T47D (cell line): Measurements from ENCODE around the gene CERS5.

ENCODE experiments used
- DNase-seq, 2 experiments: peaks; one replicate each; pipeline versions ENCODE4 v3.0.0 to v3.0.0-alpha.2; 2011 to 2012; ENCODE audit warnings: low read depth in 1 of 2, low spot score in 1 of 2
- JUND ChIP-seq: IDR thresholded peaks from 2 replicates; pipeline ENCODE4 v1.6.1; 2012; ENCODE audit warnings: low read depth
- in situ Hi-C: cut with HindIII; loops from 2 replicates; pipeline ENCODE4 v1.10.0; 2016; ENCODE audit warnings: low sequenced_read_pairs, low pct_unique_long_range_greater_than_20kb

CERS5 gene

DNA sequence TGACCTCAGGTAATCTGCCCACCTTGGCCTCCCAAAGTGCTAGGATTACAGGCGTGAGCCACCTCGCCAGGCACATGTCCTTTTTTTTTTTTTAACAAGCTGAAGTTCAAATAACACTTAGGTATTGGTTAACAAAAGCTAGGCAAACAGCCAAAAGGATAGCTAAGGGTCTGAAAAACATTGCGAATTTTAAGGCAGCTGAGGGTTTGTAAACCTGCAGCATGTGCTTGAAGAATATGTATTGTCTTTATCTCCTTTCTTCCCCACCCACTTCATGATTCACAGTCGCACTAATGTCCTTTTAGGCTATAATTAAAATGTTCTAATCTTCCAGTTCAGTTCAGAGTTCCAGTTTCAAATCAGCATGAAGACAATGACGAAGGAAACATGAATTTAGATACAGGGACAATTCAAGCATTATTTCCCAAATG, 30.1 kb upstream of the CERS5 start:
- in situ Hi-C loops = no loop called here
- TF ChIP-seq JUND = no peak
- DNase-seq = no peak

DNA sequence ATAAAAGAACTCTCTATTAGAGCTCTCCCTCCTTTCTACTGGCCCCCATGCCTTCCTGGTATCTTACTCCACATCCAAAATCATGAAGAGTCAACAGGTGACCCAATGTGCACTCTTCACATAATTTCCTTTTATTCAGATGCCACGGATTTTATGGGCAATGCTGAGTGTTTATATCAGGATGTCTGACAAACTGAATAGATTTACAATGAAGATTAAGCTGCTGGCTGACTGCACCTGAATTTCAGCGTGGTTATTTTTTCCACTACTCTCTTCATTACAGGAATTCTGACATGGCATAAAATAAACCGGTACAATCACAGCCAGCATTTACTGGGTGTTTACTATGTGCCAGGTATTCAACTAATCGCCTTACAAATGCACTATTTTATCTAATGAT, 29.4 kb upstream of the CERS5 start:
- in situ Hi-C loops = no loop called here
- no peak for DNase-seq
- peak; percentile 52; the same call in 1 of the 2 replicates for TF ChIP-seq JUND

DNA sequence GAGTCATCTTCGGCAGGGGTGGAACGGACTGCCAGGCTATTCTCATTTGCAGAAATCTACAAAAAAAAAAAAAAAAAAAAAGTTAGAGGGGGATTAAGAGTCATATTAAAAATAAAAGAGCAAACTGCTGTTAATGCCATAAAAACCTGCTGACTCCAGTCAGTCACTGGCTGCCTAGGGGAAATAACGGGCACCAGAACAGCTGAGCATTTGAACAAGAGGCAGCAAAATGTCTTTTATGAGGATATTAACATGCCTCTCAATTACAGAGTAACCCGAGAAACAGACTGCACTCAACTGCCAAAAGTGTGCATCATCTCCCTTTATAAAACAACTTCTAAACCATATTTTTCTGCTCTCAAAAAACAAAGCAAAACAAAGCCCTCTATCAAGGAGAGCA, 28.7 kb upstream of the CERS5 start:
- no peak for TF ChIP-seq JUND
- in situ Hi-C loops = no loop called here
- no peak for DNase-seq

DNA sequence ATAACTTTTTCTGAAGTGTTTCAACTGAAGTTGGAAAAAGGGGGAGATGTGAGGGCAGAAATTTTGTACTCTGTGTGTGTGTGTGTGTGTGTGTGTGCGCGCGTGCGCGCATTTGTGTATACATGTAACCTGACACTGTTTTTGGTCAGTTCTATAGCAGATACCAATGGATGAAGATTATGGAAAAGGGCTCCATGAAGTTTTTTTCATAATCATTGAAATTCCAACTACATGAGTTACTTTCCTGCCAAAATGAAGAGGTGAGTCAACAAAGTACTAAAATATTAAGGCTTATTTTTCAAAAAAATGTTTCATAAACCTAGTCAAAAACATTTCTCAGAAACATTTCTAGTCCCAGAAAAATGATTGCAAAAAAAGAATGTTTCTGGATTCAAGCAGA, 25.7 kb upstream of the CERS5 start:
- DNase-seq = no peak
- TF ChIP-seq JUND = no peak
- in situ Hi-C loops = no loop called here

DNA sequence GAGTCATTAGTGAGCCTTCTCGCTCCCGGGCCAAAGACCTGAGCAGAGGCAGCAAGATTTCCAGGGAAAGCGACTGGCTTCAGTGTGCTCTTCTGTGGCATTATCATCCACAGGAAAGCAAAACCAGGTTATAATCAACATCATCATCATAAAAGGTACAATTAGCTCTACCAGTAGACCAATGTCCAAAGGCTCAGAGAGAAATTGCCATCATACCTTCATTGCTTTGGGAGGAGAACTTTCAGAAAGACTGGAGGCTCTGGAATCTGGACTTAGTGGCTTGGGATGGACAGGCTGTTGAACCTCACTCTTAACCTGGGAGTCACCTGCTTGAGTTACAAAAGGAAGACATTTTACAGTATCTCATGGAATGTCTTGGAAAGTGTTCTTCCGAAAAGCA, 25.1 kb upstream of the CERS5 start:
- no peak for DNase-seq
- in situ Hi-C loops = no loop called here
- TF ChIP-seq JUND = no peak

DNA sequence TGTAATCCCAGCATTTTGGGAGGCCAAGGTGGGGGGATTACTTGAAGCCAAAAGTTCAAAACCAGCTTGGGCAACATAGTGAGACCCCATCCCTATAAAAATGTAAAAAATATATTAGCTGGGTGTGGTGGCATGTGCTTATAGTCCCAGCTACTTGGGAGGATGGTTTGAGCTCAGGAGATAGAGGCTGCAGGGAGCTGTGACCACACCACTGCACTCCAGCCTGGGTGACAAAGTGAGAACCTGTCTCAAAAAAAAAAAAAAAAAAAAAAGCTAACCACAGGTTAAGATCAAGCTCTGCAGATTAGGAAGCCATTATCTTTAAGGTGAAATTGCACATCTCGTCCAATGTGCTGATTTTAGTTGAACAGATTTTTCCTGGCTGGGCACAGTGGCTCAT, 23.7 kb upstream of the CERS5 start:
- no peak for DNase-seq

DNA sequence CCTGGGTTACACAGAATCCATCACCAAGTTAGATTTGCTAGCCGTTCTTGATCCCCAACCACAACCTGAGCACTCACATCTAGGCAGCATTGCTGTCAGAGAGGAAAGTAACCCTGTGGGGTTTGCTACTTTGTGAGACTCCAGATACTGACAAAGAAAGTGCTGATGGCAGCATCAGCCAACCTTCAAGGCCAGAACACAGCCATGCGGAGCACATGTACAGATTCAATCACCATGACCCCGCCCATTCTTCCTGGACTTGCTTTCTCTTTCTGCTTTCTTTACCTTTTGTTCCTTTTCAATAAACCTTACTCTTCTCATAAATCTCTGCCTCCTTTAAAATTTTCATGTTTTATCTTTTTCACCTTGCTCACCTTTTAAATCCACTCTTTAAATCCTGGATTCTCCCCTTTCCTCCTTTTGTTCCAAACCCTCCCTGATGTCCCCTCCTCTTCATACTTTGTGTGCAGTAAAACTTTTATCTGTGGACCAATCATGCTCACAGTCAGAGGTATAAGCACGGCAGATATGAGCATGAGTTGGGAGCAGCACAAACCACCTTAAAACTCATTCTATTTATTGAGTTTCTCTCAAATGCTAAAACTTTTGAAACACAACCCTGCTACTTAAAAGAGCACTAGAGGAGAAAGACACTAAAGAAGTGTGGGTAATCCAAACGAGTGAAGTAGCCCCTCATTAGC, 21.9 kb upstream of the CERS5 start:
- TF ChIP-seq JUND = no peak
- in situ Hi-C loops = no loop called here
- no peak for DNase-seq

More for the DNA sequence above, 23.7 kb upstream of the CERS5 start:
- no peak for TF ChIP-seq JUND
- in situ Hi-C loops = no loop called here

DNA sequence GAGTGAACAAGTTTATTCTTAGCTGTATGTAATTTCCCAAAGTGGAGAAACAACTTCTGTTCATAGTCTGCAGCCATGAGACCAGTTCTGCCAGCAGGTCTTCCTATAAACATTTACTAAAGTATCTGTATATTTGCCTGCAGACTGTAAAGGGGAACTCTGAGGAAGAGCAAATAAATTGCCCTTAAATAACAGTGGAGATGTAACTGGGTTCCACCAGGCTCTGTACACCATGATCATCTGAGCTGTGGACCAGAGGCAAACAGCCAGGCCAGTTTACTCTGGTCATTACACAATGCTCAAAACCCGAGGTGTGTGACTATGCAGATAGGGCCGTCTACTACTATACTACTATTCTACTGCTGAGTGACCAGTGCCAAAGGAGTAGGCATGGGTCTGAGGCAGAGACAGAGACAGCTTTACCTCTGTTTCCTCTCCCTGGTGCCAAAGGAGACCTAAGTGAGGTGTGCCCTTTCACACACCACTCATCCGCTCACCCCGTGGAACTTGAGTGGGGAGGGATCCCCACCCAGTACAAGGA, 21.1 kb upstream of the CERS5 start:
- in situ Hi-C loops = no loop called here

DNA sequence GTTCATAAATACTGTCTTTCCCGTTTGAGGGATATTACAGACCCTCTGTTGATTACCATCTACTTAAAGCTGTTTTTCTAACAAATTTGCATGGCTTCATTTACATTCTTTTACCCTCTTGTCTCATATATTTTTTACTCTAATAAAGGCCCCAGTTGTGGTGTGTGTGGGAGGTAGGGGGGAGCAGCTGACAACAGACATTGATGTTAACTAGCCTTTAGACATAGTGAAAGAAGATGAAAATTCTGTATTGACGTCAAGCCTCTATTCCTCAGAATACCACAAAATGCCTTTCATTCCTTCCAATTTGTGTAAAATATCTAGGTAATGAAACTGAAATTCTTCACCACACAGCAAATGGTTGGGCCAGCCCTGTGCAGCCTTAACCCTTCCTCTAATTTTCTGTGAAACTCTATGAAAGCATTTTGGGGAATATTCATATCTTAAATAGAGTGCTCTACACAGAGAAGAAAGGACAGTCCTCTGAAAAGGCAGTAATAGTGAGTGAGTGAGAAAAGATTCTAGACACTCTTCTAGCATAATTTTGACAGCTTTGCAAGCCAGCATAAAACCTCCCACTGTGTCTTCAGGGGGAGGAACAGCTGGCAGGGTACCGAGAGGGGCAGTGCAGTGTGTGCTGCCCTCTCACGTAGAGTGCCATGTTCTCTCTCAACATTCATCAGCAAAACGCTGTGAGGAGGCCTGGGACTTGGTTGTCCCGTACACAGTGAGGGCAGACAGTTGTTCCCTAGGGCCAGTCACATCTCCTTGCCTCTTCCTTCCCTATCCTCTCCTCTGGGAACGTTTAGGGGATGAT, 20.1 kb upstream of the CERS5 start:
- in situ Hi-C loops = no loop called here
- no peak for TF ChIP-seq JUND
- no peak for DNase-seq

More for the DNA sequence above, 21.1 kb upstream of the CERS5 start:
- no peak; the same call in 1 of the 2 replicates for TF ChIP-seq JUND
- DNase-seq = peak in 1 of 2 experiments; percentile 67

DNA sequence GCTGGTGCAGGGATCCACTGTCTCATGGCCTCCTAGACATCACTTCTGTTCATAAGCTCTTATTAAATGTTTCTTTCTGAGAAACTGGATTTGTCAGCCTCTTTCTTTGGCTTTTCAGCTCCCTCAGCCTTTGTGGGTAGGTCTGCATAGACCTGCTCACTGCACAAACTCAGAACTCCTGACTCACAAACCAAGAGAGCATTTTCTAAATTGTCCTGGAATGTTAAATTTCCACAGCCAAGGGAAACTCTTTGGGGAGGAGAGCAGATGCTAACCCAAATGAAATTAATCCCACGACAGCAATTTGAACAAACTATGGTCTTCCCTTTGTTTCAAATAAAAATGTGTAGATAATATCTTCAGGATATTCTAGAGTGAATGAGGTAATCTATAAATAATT, 19.5 kb upstream of the CERS5 start:
- DNase-seq = no peak
- in situ Hi-C loops = no loop called here
- no peak for TF ChIP-seq JUND

DNA sequence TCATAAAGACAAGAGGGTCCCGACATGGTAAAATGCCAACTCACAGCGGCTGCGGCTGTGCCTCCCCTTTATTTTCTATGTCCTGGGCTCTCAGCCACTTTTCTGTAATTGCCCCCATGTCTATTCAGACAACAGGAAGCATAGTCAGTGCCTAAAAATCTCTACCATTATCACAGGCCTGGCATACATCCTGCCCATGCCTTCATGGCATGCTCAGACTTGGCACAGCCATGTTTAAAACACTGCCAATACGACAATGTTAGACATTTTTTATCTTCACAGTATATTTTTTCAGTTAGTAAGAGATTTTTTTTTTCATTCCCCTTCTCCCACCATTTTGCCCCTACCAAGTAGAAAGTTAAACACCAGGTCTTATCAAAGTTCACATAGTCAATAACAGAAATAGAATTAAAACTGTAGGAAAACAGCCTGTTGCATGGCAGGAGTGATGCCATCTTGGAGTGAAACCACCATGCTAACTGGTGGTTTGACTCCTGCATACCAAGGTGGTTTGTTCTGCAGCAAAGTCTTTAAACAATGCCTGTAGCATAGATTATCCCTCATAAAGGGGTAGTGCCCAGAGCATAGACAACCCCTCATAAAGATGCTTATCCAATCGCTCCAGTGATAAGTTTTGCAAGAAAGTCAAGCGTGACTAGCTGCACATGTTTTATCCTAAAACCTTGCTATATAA, 18.9 kb upstream of the CERS5 start:
- in situ Hi-C loops = no loop called here
- no peak for TF ChIP-seq JUND
- no peak for DNase-seq

DNA sequence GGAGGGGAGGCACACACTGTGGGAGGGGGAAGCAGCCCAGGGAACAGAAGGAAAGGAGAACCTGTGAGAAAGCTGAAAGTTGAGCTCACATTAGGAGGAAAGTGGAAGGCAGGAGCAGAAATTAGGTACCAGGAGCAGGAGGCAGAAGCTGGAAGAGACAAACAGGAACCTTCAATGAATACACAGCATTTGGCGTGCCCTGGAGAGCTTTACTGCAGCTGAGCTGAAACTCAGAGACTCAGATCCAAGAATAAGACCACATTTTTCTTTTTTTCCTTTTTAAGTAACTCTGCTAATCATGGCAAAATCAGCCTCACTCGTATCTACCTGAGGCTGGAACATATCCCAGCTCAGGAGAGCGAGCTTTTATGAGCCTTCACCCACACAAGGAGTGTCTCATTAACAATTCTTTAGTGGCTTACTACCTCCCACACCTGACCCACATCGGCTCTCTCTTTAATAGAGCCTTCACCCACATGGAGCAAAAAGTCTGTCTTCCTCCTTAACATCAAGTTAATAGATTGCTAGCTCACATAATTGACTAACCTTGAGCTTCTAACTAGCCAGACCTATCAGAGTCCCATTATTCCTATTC, 18.2 kb upstream of the CERS5 start:
- DNase-seq = no peak
- TF ChIP-seq JUND = no peak
- in situ Hi-C loops = no loop called here
